Measurements from ENCODE around the gene ELFN2.

DNA sequence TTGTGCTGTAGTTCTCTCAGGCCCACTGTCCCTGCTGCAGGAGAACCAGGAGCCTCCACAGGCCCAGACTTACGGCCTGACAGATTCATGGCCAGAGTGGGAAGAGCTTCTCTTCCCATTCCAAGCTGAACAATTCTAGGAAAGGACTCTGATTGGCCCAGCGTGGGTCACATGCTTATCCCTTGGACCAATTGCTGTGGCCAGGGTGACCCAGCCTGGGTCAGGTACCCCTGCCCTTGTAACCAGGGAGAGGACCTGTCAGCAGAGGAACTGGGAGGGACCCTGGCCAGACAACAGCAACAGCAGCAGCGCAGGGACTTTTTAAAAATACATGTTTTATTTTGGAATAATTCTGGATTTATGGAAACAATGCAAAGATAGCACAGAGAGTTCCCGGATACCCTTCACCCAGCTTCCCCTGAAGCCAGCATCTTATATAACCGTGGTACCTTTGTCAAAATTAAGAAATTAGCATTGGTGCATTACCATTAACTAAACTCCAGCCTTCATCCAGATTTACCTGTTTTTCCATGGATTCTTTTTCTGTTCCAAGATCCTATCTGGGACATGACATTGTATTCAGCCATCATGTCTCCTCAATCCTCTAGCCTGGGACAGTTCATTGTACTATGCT lies 8.8 kb upstream of the ELFN2 start:
- TF ChIP-seq POLR2AphosphoS5 (IDR thresholded peaks at IDR 0.05): no peak
- TF ChIP-seq, protein P1, sequence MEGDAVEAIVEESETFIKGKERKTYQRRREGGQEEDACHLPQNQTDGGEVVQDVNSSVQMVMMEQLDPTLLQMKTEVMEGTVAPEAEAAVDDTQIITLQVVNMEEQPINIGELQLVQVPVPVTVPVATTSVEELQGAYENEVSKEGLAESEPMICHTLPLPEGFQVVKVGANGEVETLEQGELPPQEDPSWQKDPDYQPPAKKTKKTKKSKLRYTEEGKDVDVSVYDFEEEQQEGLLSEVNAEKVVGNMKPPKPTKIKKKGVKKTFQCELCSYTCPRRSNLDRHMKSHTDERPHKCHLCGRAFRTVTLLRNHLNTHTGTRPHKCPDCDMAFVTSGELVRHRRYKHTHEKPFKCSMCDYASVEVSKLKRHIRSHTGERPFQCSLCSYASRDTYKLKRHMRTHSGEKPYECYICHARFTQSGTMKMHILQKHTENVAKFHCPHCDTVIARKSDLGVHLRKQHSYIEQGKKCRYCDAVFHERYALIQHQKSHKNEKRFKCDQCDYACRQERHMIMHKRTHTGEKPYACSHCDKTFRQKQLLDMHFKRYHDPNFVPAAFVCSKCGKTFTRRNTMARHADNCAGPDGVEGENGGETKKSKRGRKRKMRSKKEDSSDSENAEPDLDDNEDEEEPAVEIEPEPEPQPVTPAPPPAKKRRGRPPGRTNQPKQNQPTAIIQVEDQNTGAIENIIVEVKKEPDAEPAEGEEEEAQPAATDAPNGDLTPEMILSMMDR (IDR thresholded peaks at IDR 0.05): no peak
- no peak for TF ChIP-seq POLR2A (IDR thresholded peaks at IDR 0.05)

Measured in stomach (tissue), 4 donors.